Activated gamma-delta T cell treated with anti-CD3 and anti-CD28 coated beads, Interleukin-2, amount 50 U/mL, for 16 hours (primary cell): ENCODE measurements around the gene SPP2.

ENCODE experiments used
- DNase-seq: peaks from one replicate; pipeline ENCODE4 v3.0.0-alpha.2; 2020; ENCODE audit warnings: low read depth

Gene SPP2

GRCh38 chr2:234038076-234038802, 12.3 kb upstream of the SPP2 start:
- no peak for DNase-seq

GRCh38 chr2:234044157-234044556, 6.3 kb upstream of the SPP2 start:
- no peak for DNase-seq

- no peak for DNase-seq
These were observed 4.0 kb upstream of the SPP2 start for GRCh38 chr2:234046521-234046920.

GRCh38 chr2:234047361-234047760, 3.1 kb upstream of the SPP2 start:
- DNase-seq: no peak

DNA sequence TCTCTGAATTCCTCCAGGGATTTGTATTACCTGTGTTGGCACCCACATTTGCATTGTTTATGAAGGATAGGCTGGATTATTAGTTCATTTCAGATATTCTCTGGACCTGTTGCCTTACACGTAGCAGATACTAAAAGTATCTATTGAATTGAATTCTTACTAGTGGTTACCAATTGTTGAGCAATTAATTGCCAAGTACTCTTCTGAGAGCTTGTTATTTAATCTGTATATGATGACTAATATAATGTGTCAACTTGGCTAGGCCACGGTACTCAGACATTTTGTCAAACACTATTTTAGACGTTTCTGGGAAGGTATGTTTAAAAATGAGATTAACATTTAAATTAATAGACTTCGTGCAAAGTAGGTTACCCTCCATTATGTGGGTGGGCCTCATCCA, 2.5 kb upstream of the SPP2 start:
- no peak for DNase-seq

- no peak for DNase-seq
These were observed 1.0 kb downstream of the SPP2 start for GRCh38 chr2:234051374-234052070.

DNA sequence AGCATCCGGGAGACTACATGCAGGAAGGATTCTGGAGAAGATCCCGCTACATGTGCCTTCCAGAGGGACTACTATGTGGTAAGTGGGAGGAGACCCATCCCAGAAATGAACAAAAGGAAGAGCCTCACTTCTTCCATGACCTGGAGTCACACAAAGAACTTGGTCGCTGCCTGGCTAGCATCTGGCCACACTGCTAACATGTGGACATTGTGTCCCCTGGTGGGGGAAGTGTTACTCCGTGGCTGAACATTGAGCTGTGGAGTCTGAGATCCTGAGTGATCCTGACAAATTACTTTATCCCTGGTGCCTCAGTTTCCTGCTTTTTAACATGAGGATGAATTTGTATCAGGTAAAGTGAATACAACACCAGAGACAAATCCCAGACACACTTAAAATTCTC, 8.4 kb downstream of the SPP2 start:
- no peak for DNase-seq

- DNase-seq: no peak
These were observed 9.7 kb downstream of the SPP2 start for GRCh38 chr2:234060236-234060635.

- no peak for DNase-seq
These were observed 11.2 kb downstream of the SPP2 start for GRCh38 chr2:234061624-234062257.

GRCh38 chr2:234066587-234066986, 16.1 kb downstream of the SPP2 start:
- no peak for DNase-seq

DNA sequence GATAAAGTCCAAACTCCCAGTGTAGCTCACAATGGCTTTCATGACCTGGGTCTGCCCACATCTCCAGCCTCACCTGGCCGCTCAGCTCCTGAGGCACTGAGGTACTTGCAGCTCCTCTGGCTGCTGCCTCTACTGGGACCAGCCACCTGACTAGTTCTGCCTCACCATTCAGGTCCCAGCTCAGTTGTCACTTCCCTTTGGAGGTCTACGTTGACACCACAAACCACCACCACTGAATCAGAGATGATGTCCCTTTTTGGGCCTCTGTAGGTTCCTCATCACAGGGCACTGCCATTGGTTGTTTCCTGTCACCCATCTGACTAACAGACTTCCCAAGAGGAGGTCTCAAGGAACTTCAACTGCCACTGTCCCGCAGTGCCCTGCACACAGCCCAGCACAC, 21.2 kb downstream of the SPP2 start:
- no peak for DNase-seq

- no peak for DNase-seq
These were observed 22.0 kb downstream of the SPP2 start for GRCh38 chr2:234072454-234072853.

DNA sequence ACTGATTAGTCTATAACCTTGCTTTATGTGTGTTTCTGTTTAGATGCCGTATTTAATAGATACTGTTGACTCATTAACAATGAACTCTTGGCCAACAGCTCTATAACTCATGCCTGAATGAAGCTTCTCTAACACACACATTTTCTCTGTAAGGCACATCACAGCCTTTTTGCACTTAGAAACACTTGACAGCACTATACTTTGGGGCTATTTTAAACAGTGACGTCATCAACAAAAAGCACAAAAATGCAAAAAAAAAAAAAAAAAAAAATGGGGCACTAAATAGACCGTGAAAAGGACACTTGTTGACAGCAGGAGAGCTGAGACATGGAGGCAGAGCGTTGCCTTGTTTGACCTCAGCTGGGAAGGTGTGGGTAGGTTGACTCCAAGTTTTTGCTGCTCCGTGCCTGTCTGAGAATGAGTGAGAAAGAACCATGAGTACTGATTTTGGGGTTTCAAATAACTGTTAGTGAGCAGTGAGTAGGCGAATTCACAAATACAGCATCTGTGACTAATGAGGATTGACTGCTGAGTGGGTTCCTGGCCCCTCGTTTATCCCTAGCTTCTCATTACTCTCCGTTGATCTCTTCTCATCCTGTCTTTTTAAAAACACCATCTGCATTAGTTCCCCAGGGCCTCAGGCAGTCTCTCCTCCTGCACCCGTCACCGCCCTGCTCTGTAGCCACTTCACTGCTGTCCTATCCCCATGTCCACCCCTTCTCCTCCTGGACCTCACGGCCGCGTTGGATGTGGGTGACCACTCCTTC, 24.4 kb downstream of the SPP2 start:
- no peak for DNase-seq

DNA sequence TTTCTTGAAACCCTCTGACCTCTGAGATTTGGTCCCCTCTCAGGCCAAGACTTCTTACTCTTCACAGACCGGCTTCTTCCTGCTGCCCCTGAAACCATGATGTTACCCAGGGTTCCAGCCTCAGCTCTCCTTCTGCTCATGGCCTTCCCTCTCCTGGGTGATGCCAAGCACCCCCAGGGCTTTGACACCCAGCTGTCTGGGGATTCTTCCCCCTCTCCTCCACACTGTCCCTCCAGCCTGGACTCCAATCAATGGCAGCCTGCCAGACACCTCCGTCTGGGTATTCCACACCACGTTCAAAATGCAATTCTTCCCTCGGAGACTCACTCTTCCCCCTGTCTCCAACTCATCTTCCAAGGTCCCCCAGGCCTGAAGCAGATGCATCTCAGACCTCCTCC, 25.0 kb downstream of the SPP2 start:
- DNase-seq: no peak

DNA sequence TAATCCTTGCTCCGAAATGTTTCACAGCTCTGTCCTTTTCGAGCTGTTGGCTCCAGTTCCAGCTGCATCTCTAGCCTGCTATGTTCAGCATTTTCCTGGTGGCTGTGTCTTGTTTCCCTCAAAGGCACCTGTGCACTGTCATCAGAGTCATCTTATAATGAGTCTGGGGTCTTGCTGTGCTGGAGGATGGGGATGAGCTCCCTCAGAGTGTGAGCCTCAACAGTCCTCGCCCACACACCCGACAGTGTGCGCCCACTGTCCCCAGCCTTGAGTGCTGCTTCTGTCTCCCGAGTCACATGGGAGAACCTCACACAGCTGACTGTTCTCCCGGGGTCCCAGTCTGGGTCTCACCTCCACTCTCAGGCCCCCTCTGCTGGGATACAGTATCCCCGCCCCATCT, 25.4 kb downstream of the SPP2 start:
- DNase-seq: no peak

GRCh38 chr2:234076451-234076850, 25.9 kb downstream of the SPP2 start:
- no peak for DNase-seq

- no peak for DNase-seq
These were observed 27.6 kb downstream of the SPP2 start for GRCh38 chr2:234078129-234078528.

GRCh38 chr2:234081970-234082822, 31.7 kb downstream of the SPP2 start:
- DNase-seq: no peak

- DNase-seq: no peak
These were observed 33.3 kb downstream of the SPP2 start for GRCh38 chr2:234083572-234084348.

DNA sequence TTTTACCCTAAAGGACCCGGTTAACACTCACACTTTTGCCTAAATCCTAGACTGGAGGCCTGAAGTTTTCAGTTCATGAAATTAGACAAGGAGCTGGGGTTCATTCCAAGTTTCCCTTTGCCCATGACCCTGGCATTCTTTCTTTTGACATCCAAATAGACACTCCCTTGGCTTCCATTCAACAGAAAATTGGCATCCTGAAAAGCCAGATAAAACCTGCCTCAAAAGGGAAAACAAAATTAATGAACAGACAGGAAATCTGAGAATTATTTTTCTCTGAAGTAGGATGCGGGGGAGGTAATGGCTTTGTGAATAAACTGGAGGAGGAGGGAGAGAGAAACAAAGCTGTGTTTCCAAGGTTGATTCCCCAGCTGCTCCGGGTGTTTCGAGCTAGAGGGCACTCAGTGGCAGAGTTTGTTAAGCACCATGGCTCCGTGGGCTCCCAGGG, 41.0 kb downstream of the SPP2 start:
- no peak for DNase-seq

GRCh38 chr2:234091883-234092282, 41.4 kb downstream of the SPP2 start:
- no peak for DNase-seq
